D721Med (cell line): Measurements from ENCODE around the gene RPL35.

Experiments used
- DNase-seq: peaks from one replicate; pipeline ENCODE4 v3.0.0; 2011; ENCODE audit warnings: low spot score; ENCODE audit not compliant: insufficient read length
- FAIRE-seq: peaks from 2 replicates; lab custom pipeline; 2011; peaks lifted over from hg19 to GRCh38; lab: Jason Lieb, UNC
- TF ChIP-seq, protein P1 (sequence below): IDR thresholded peaks from 2 replicates; pipeline ENCODE4 v1.5.1; 2012; ENCODE audit warnings: mild to moderate bottlenecking, control low read depth; ENCODE audit not compliant: insufficient read depth; ENCODE audit errors: missing control alignments

RPL35 gene

DNA sequence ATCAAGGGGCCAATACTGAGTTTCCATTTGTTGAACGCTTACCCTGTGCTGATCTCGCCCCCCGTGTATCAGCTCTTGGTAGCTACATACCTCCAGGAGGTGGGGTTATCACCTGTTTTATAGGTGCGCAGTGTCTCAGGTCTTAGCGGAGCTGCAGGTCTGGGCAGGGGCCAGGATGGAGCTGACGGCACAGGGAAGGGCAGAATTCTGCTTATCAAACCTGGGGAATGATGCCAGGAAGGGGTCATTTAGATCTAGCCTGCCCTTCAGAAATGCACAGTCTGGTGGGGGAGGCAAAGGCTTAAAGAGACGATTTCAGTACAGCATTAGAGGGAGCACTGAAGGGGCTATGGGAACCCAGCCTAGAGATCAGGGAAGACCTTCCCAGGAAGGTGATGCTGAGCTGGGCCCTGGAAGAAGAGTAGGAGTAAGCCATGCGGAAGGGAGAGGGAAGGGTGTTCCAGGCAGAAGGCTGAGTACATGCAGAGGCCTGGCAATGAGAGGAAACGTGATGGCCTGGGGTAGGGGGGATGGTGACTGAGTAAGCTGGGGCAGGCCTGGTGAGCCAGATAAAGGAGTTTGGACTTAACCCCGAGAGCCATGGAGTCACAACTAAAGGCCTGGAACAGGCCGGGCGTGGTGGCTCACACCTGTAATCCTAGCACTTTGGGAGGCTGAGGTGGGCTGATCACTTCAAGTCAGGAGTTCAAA, 53.4 kb downstream of the RPL35 start:
- FAIRE-seq (no peak), DNase-seq (no peak)
- TF ChIP-seq, protein P1, sequence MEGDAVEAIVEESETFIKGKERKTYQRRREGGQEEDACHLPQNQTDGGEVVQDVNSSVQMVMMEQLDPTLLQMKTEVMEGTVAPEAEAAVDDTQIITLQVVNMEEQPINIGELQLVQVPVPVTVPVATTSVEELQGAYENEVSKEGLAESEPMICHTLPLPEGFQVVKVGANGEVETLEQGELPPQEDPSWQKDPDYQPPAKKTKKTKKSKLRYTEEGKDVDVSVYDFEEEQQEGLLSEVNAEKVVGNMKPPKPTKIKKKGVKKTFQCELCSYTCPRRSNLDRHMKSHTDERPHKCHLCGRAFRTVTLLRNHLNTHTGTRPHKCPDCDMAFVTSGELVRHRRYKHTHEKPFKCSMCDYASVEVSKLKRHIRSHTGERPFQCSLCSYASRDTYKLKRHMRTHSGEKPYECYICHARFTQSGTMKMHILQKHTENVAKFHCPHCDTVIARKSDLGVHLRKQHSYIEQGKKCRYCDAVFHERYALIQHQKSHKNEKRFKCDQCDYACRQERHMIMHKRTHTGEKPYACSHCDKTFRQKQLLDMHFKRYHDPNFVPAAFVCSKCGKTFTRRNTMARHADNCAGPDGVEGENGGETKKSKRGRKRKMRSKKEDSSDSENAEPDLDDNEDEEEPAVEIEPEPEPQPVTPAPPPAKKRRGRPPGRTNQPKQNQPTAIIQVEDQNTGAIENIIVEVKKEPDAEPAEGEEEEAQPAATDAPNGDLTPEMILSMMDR: no peak
